A172 (cell line): Measurements from ENCODE around the gene ASPSCR1. TPM values are rescaled to one million over a fixed set of nuclear protein-coding genes. Genes with fewer than 3 reads are reported as not detected.
A peak's percentile ranks its signal among the peaks of the same experiment; 100 is the strongest.

ENCODE experiments used
- DNase-seq: peaks from one replicate; pipeline ENCODE4 v3.0.0-alpha.2; 2015; ENCODE audit warnings: low spot score
- total RNA-seq: library from RNA; depleted of rRNA; stranded (reverse); fragments of >200 nt; shearing (Covaris generic); gene quantifications from 2 replicates; pipeline ENCODE4 v1.2.3, GENCODE V29; 2014

Gene ASPSCR1
- total RNA-seq, 1 experiment from 2014 or later, result 25.8 TPM

GRCh38 chr17:81999587-81999975, 22.2 kb downstream of the ASPSCR1 start:
- no peak for DNase-seq

- DNase-seq, result no peak
Observed at GRCh38 chr17:81999976-82000802, 22.8 kb downstream of the ASPSCR1 start.

- no peak for DNase-seq
Observed at GRCh38 chr17:82000803-82001570, 23.6 kb downstream of the ASPSCR1 start.

- no peak for DNase-seq
Observed at GRCh38 chr17:82001571-82002056, 24.2 kb downstream of the ASPSCR1 start.

GRCh38 chr17:82003411-82004381, 26.3 kb downstream of the ASPSCR1 start:
- DNase-seq, result peak; percentile 94

GRCh38 chr17:82004517-82005455, 27.4 kb downstream of the ASPSCR1 start:
- no peak for DNase-seq

GRCh38 chr17:82005701-82006348, 28.4 kb downstream of the ASPSCR1 start:
- no peak for DNase-seq

GRCh38 chr17:82006468-82007227, 29.2 kb downstream of the ASPSCR1 start:
- peak; percentile 67 for DNase-seq

- no peak for DNase-seq
Observed at GRCh38 chr17:82007228-82007494, 29.7 kb downstream of the ASPSCR1 start.

GRCh38 chr17:82007495-82008257, 30.2 kb downstream of the ASPSCR1 start:
- peak; percentile 69 for DNase-seq

- no peak for DNase-seq
Observed at GRCh38 chr17:82008258-82008940, 31.0 kb downstream of the ASPSCR1 start.

GRCh38 chr17:82008941-82009405, 31.5 kb downstream of the ASPSCR1 start:
- no peak for DNase-seq

- no peak for DNase-seq
Observed at GRCh38 chr17:82009413-82009812, 32.0 kb downstream of the ASPSCR1 start.

GRCh38 chr17:82010575-82011525, 33.4 kb downstream of the ASPSCR1 start:
- no peak for DNase-seq

- DNase-seq, result no peak
Observed at GRCh38 chr17:82011617-82012187, 34.3 kb downstream of the ASPSCR1 start.

GRCh38 chr17:82012261-82012639, 34.8 kb downstream of the ASPSCR1 start:
- DNase-seq, result no peak
